Activated CD8-positive, alpha-beta memory T cell treated with anti-CD3 and anti-CD28 coated beads, Interleukin-2, amount 50 U/mL, for 48 hours (primary cell): ENCODE measurements around the gene GUCY1A1.

ENCODE experiments used
- DNase-seq: peaks from one replicate; pipeline ENCODE4 v3.0.0-alpha.2; 2020

GUCY1A1 gene

DNA sequence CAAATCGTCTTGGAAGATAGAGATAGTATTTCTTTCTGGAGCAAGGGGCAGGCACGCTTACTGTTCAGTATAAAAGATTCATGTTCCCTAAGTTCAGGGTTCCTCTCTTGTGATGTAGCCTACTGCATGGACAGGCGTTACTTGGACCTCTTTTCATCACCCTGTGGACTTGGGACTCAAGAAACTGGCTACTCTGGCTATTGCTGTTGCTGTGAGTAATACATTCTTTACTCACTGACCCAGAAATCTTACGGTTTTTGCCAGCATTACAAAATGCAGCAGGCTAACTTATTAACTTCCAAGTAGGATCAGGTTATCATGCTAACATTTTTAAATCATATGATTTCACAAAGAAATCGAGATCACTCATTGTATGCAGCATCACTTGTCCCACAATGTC, 79.3 kb downstream of the GUCY1A1 start:
- DNase-seq: no peak

DNA sequence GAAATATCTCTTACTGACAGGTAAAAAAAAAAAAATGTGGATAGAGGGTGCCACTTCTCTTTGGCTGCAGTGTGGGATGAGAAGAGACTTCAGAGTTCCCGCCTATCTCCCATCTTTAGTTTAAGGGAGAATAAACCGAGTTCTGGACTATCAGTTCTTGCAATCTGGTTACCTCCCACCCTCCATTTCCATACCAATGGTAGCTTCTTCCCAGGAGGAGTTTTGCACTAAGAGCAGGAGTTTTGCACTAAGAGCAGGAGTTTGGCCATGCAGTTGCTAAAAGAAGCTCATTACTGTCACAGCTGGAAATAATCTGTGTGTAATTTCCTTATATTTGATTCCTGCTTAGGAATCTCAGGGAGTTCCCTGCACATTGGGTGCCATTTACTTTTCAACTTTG, 81.4 kb downstream of the GUCY1A1 start:
- no peak for DNase-seq

DNA sequence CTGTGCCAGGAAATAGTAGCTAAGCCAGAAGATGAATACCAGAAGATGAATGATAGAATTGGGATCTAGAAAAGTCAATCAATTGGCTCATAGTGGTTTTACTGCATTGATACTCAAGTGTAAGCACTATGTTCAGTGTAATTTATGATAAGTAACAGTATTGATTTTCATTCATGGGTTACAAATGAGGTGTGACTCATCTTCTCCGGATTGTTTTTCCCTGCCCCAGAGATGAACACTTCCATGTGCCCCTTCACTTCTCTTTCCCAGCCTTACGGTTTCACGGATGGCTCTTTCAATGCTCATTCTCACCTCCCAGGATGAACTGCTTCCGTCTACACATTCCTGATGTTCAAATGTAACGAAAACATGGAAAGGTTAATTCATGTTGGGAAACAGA, 82.4 kb downstream of the GUCY1A1 start:
- no peak for DNase-seq

DNA sequence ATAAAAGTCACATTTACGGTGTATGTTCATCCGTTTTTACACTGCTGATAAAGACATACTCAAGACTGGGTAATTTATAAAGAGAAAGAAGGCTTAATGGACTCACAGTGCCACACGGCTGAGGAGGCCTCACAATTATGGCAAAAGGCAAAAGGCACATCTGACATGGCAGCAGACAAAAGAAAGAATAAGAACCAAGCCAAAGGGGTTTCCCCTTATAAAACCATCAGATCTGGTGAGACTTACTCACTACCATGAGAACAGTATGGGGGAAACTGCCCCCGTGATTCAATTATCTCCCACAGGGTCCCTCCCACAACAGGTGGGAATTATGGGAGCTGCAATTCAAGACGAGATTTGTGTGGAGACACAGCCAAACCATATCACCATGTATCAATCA, 84.9 kb downstream of the GUCY1A1 start:
- DNase-seq: no peak

DNA sequence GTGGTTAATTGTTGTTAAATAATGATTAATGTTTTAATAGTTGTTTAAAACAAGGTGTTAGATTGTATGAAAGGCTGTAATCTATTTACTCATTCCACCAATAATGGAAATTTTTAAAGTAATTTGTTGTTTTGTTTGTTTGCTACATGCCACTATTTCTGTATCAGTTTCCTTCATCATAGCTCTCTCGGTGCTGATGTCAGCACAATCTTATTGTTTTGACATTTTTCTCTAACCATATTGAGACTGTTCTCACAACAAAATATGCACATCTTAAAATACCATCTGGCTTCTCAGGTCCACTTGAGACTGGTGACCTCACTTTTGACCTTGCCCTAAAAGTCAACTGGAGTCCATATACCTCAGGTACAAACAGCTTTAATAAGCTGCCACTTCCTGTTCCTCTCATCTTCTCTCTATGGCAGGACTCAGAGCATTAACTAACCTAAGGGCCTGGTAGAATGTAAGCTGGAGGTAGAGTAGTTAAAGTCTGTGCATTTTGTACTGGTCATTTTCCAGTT, 91.2 kb downstream of the GUCY1A1 start:
- DNase-seq: no peak

DNA sequence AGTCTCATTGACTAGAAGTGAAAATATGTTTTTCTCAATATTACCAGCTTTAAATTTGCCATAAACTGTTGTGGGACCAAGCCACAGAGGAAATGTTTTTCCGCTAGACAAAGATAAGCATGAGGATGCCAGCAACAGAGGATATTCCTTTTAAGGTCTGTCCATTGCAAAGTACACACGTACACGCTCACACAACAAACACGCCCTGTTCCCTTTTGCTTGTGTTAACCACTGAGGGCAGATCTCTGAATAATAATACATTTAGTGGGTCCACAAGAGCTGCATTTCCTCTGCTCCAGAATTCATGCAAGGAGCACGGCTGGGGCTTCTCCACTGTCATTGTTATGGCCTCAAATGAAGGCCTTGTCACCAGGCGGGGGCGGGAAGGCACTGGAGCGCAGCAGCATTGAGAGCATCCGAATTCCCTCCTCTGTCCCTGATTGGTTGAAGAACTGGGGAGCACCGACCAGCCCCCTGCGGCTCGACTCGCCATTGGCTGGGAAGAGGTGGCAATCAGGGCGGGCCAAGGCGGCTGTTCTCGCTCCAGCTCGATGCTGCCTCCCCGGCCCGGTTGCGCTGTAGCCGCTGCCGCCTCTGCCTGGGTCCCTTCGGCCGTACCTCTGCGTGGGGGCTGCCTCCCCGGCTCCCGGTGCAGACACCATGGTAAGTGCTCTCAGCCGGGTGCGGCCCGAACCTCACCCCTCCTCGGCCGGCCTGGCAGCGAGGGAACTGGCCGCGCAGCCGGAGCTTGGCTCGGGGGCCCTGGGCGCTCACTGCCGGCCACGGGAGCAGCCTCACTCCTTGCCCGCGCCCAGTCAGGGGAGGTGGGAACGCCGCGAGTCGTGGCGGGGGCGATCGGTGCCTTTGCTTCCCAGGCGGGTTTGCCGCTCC, 92.1 kb downstream of the GUCY1A1 start, which contains the start of gene GUCY1B1:
TSS of gene GUCY1B1 (plus strand) at position 541 of the 891 bp plus-strand sequence. CDS start at position 661, 120 bp downstream.
- peak; percentile 78 for DNase-seq

DNA sequence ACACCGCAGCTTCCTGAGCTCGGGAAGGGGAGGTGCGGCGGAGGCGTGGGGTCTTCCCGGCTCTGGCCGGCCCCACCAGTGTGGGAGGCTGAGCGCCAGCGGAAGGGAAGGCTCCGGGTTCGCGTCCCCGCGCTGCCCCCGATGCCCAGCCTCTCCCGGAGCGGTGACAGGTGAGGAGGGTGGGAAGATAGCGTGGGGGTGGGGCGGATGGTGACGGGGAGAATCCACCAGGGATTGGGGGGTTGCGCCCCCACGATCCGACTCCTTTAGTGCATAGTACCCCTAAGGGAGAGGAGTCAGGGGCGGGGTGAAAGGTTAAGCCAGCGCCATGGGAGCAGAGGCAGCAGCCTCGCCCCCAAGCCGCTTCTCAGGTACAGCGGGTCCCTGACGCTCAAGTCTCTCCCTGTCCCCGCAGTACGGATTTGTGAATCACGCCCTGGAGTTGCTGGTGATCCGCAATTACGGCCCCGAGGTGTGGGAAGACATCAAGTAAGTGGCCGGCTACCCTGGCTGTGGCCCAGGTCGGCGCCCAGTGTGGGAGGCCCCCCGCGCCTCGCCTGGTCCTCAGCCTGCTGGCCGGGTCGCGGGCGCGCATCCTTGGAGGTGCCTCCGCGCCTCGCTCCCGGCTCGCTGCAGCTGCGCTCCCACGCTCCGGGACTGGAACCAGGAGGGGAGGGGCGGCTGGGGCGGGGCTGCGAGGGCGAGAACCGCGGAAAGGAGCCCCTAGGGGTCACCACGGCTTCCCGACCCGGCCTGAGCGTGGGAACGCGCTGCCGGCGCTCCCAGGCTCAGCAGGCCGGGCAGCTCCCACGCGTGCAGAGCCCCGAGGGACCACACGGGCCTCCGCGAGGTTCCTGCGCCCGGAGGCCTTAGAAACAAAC, 93.0 kb downstream of the GUCY1A1 start:
- DNase-seq: peak; percentile 54

DNA sequence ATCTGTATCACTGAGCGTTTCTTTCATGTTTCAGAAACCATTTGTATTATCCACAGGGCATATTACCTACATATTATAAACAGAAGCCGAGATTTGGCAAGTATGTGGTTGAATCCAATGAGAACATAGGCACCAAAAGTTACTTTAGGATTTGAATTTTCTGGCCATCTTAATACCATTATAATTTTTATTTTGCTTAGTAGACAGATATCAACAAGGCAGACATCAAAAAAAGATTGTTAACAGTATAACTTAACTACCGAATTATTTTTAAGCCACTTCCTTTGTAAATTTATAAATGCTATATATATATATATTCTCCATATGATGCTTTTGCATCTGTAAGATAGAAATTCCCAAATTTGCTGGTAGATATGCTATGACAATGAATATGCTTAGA, 94.4 kb downstream of the GUCY1A1 start:
- DNase-seq: no peak

DNA sequence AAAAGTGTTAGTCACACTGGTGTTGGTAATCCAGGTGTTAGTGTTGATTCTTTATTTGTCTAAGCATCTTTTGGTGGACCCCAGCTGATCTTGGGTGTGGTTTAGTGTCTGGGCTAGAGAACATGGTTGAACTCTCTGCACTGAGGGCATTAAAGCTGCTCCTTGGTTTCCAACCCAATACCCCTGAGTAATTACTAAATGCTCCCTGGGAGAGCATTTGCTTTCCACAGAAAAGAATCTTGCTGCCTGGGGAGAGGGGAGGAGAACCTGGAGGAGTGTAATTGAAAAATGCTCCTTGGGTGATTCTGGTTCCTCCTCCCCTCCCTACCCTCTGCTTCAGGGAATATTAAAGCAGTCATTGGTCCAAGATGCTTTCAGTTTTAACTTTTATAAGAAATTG, 95.3 kb downstream of the GUCY1A1 start:
- DNase-seq: no peak

DNA sequence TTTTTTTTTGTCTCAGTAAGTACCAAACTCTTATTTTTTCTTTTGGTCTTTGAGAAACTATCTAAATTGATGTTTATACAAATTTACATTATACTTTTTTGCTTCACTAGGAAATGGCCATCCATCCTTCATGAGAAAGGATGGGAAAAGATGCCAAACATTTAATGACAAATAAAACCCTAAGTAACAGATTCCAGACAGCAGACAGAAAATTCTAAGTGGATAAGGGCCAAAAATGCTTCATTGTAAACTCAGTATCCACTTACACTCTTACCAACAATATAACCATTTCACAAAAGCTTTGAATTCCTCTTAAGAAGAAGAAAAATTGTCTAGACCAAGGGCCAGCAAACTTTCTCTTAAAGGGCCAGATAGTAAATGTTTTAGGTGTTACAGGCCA, 95.7 kb downstream of the GUCY1A1 start:
- DNase-seq: no peak

DNA sequence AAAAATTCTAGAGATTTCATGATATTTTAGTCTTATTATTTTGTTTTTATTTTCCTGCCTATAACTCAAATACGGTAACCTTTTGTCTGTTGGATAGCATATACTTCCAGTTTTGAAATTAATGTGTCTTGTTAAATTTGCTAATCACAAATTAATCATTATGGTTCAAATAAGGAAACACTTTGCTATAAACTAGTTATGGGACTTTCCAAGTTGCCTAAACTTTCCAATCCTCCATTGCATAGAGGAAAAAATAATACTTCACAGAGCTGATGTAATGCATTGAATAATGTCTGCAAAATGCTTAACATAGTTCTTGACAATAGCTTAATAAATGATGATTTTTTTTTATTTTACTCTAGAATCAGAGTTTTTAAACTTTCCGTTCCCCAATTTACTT, 96.9 kb downstream of the GUCY1A1 start:
- no peak for DNase-seq

DNA sequence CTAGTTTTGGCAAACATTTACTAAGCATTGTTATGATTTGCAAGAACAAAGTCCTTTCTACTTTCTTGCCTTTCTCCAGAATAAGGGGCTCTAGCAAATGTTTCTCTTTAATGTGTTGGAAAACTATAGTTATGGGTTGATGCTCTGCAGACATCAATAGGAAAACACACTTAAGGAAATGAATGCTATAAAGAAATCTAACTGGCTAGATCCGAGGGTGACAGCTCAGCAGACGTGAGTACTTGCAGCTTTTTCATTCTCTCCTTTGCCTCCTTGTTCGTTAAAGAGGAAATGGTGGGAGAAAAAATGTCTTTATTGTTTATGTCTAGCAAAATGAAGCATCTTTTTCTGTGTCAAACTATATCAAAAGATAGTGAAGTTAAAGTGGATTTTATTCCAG, 98.5 kb downstream of the GUCY1A1 start:
- DNase-seq: no peak

DNA sequence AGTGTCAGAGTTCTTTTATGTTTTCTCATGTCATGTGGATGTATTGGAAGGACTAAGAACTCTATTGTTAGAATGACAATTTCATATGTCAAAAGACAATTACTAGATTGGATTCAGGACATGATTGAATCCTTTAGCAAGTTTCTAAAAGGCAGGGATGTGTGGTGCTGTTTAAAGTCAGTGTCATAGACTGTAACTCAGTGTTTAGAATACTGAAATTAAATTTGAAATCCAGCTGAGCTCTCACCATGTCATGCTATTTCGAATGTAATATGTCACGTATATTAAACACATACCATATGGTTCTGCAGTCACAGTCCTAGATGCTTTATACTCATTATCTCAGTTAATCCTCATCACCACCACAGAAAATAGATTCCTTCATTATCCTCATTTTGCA, 100.0 kb downstream of the GUCY1A1 start:
- DNase-seq: no peak

DNA sequence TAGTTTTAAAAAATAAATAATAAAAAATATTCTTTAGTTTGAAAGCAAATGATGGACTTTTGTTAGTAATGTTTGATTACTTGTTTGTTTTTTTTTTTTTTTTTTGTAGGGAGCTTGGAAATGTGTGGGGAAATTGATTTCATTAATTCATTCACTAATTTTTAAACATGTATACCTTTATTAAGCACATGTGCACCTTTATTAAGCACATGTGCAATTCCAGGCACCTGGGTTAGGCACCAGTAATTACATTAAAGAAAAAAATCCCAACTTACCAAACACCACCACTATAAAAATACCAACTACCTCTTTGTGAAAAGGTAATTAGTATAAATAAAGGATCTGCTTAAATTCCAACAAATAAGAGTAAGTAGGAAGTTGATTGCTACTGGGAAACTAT, 101.7 kb downstream of the GUCY1A1 start:
- no peak for DNase-seq

DNA sequence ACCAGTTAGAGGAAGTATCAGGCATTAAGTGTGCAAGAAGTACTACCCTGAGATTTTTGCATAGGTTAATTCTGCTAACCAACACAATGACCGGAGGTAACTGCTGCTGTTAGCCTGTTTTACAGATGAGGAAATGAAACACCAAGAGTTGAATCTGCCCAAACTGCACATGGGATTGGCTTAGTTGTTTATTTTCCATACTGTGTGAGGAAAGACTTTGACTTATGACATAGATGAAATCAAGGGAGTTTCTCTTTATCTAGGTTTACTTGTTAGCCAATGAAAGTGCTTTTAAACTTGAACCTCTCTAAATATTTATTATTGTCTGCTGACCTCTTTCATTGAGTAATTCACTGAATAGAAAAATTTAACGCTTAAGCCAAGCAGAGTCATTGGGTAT, 102.4 kb downstream of the GUCY1A1 start:
- no peak for DNase-seq

DNA sequence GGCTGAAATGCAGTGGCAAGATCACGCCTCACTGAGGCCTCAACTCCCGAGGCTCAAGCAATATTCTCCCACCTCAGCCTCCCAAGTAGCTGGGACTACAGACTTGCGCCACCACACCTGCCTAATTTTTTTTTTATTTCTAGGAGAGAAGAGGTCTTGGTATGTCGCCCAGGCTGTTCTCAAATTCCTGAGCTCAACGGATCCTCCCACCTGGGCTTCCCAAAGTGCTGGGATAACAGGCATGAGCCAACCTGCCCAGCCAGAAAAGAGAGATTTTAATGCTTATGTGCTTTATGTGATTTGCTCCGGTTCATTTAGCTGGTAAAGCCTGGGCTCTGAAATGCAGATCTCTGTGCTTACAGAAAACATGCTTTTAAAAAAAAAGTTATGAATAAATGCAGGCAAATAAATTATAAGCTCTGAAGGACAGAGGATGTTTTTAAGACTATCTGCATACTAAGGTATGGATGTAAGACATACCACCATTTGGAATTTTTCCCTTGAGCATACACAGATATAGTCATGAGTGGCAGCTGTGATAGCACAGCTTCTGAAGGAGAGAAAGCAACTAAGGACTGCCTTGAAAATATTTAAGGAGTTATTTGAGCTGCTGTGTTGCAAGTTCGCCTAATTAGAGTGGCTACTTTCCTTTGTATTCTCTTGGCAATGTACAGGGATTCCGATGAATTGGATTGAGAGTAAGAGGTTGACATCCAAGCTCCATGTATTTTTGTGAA, 106.0 kb downstream of the GUCY1A1 start:
- no peak for DNase-seq

DNA sequence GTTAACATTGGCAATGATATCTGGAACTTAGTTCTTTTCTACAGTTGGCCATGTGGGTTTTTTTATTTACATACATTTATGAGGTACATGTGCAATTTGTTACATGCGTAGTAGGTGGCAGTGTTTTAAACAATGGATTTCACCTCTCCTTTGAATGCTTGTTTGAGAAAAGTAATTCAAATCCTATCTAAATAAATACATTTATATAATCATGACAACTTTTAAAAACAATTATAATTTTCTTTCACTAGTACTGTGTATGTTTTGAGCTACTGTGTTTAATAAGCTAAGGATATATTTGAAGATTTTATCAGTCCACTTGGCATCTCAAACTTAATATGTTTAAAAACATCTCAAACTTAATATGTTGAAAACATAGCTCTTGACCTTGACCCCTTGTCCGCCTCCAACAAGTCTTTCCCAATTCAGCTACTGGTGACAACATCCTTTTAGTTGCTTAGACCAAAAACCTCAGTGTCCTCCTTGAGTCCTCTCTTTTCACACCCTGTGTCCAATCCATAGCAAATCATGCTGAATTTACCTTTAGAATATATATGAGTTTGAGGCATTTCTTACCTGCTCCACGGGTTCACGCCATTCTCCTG, 106.7 kb downstream of the GUCY1A1 start:
- DNase-seq: no peak

DNA sequence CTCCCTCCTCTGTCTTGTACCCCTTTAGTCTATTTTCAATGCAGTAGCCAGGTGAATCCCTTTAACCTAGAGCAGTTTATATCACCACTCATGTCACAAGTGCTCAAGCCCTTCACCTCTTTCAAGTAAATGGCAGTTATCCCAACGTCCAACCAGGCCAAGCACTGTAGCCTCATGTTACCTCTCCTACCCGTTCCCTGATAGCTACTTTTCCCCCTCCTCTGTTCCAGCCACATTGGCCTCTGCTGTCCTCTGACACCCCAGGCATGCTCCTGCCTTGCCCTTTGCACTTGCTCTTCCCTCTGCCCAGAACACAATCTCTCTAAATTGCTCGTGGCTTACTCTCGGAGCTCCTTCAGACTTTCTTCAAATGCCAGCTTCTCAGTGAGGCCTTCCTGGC, 107.4 kb downstream of the GUCY1A1 start:
- no peak for DNase-seq

DNA sequence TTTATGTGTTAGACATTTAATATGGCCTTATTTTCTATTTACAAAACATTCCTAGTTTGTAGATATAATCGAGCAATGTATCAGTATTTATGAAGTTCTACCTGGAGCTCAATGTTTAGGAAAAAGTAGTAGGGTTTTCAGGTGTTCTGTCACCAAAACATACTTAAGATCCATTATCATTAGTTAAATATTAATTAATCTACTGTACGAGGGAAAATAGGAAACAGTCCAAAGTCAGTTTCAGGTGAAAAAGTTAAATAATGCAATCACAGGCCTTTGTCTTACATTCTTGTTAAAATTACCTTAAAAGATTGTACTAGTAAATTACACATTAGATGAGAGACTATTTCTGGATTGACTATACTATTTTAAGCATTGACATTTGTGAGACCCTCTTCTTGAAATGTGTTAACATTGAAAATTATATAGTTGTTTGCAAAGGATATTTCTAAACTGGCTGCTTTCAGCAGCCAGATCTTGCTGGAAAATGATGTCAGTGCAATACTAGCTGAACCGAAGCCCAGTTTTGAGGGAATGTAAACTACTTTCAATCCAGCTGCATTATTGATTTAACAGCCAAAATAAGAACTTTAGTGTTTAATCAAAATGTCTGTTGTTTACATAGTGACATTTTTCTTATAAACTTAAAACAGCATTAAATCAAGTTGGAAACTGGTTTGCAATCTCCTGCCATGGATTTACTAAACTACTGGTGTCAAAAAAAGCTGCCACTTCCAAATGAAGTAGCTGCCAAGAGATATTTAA, 111.5 kb downstream of the GUCY1A1 start:
- DNase-seq: no peak

DNA sequence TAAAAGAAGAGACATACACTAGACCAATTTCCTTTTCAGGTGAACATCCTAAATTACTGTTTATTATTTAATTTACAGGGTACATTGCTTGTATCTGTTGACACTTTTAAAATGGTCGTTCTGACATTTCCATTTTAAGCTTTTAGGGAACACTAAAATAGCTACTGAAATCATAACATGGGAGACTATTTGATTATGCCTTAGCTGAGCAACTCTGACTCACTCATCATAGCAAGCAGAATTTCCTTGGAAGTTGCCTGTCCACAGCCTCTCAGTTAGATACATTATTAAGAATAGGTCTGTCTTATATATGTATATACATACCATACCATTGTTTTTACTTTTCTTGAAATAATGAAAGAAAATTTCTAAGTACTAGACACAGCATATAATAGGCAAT, 114.1 kb downstream of the GUCY1A1 start:
- no peak for DNase-seq

DNA sequence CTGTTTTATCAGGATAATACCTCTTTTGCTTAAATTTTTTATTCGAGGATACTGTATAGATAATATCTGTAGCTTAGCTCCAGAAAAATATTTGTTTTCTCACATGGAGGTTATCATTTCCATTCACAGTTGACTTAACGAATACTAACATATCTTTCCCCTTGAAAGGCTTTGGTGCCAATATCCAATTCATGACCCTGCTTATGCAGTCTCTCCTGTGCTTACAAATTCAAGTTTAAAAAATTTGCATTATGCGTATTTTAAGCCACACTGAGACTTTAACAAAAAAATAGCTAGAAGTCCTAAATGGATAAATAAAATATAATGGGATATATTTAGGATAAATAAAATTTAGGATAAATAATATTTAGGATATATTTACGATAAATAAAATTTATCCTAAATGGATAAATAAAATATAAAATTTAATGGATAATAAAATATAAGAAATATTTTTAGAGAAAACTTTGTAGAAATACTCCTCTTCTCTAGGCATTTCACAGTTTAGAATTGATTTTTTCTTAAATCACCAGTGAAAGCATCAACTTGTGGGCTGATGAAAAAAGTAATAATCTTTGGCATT, 114.7 kb downstream of the GUCY1A1 start:
- no peak for DNase-seq
